B cell (primary cell): ENCODE data around the gene MRPL4.
"Not testable (repeated sequence)": the region's sequence is repeated elsewhere in the genome, so short reads cannot be mapped to it uniquely, and the experiment has no call there.

Experiments
- EZH2 ChIP-seq: IDR thresholded peaks from 2 replicates; pipeline ENCODE4 v1.6.1; 2012; ENCODE audit warnings: borderline replicate concordance, low read depth, mild to moderate bottlenecking, moderate library complexity, low read length; ENCODE audit not compliant: insufficient read depth, poor library complexity, severe bottlenecking
- TF ChIP-seq, protein P1 (sequence below): fragments of 200-600 bp; IDR thresholded peaks from one replicate; pipeline ENCODE4 v1.8.0; 2022; ENCODE audit warnings: antibody characterized with exemption, mild to moderate bottlenecking

DNA sequence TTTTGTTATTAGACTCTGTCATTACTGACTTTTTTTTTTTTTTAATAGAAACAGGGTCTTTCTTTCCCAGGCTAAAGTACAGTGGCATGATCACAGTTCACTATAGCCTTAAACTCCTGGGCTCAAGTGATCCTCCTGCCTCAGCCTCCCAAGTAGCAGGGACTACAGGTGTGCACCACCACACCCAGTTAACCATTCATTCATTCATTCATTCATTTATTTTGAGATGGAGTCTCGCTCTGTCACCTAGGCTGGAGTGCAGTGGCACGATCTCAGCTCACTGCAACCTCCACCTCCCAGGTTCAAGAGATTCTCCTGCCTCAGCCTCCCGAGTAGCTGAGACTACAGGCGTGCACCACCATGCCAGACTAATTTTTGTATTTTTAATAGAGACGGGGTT is 30.0 kb downstream of the MRPL4 start:
- TF ChIP-seq, protein P1, sequence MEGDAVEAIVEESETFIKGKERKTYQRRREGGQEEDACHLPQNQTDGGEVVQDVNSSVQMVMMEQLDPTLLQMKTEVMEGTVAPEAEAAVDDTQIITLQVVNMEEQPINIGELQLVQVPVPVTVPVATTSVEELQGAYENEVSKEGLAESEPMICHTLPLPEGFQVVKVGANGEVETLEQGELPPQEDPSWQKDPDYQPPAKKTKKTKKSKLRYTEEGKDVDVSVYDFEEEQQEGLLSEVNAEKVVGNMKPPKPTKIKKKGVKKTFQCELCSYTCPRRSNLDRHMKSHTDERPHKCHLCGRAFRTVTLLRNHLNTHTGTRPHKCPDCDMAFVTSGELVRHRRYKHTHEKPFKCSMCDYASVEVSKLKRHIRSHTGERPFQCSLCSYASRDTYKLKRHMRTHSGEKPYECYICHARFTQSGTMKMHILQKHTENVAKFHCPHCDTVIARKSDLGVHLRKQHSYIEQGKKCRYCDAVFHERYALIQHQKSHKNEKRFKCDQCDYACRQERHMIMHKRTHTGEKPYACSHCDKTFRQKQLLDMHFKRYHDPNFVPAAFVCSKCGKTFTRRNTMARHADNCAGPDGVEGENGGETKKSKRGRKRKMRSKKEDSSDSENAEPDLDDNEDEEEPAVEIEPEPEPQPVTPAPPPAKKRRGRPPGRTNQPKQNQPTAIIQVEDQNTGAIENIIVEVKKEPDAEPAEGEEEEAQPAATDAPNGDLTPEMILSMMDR = not testable (repeated sequence)
- TF ChIP-seq EZH2 = not testable (repeated sequence)
